ENCODE results near the gene CLDN15. TPM values are rescaled to one million over a fixed set of nuclear protein-coding genes. Genes with fewer than 3 reads are reported as not detected.
"Not testable (repeated sequence)": the region's sequence is repeated elsewhere in the genome, so short reads cannot be mapped to it uniquely, and the experiment has no call there.

The CLDN15 gene
- total and polyA plus RNA-seq, 2 donors (not counting 1 experiment from before 2014, with no cell fraction given) = 31.1 to 42.1 TPM

DNA sequence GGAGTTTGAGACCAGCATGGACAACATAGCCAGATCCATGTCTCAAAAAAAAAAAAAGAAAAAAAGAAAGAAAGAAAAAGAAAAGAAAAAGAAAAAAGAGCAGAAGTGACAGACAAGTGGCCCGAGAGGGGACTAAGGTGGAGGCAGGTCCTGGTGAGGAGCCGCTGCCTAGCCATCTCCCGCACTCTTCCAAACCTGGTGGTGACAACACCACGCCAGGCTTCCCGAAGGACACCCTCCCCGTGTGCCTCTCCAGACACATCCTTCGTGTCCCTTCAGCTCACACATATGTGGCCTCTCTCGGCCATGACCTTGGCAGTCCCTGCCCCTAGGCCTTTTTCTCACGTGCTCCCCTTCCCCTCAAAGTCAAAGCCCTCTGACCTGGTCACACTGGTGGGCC lies 47.6 kb upstream of the CLDN15 start:
- no peak for ATAC-seq (ENCODE audit: low read depth)
- peaks cover 0 to 11% of the 10 kb centered on the region in 2 donors for H3K4me1 ChIP-seq (ENCODE audit: control insufficient read depth in 2 of 2, insufficient read depth in 2 of 2, low read length in 2 of 2)
- ChIA-PET POLR2A (interaction anchor here (0.5 kb wide), 1 partner anchor 14 kb away, joined by 5 read pairs; no protein-coding TSS in a partner anchor), CTCF (interaction anchor here (0.7 to 3.1 kb wide), 3 partner anchors 141 to 764 kb away, joined by 3 to 16 read pairs (median 4); no protein-coding TSS in a partner anchor)
- DNase-seq = no peak
- intact Hi-C loops (cut with micrococcal nuclease) = no loop called here
- no peak overlapping the region for H3K9ac ChIP-seq (ENCODE audit: low read length)
- Mint-ChIP-seq H3K4me3 (no peak overlapping the region), H3K27ac (no peak overlapping the region), H3K9me3 (ENCODE audit: insufficient read depth) (no peaks in the 10 kb centered on the region), H3K4me1 (peaks cover 12% of the 10 kb centered on the region), H3K27me3 (peaks cover 3% of the 10 kb centered on the region)
- H3K27ac ChIP-seq (ENCODE audit: low read length in 2 of 2) = no peak overlapping the region
- no peaks in the 10 kb centered on the region for H3K27me3 ChIP-seq (replicated peaks in 1 of 4; ENCODE audit: control extremely low read depth in 1 of 4, control insufficient read depth in 3 of 4, insufficient read depth in 4 of 4, low read length in 3 of 4)
- TF ChIP-seq EZH2 (IDR thresholded peaks at IDR 0.05; ENCODE audit: borderline replicate concordance, insufficient read depth, low read depth, low read length, poor library complexity, severe bottlenecking) = no peak
- TF ChIP-seq, protein P1, sequence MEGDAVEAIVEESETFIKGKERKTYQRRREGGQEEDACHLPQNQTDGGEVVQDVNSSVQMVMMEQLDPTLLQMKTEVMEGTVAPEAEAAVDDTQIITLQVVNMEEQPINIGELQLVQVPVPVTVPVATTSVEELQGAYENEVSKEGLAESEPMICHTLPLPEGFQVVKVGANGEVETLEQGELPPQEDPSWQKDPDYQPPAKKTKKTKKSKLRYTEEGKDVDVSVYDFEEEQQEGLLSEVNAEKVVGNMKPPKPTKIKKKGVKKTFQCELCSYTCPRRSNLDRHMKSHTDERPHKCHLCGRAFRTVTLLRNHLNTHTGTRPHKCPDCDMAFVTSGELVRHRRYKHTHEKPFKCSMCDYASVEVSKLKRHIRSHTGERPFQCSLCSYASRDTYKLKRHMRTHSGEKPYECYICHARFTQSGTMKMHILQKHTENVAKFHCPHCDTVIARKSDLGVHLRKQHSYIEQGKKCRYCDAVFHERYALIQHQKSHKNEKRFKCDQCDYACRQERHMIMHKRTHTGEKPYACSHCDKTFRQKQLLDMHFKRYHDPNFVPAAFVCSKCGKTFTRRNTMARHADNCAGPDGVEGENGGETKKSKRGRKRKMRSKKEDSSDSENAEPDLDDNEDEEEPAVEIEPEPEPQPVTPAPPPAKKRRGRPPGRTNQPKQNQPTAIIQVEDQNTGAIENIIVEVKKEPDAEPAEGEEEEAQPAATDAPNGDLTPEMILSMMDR (IDR thresholded peaks at IDR 0.05) = no peak
- H4K20me1 ChIP-seq (ENCODE audit: control insufficient read depth, insufficient read depth, low read length, poor library complexity, severe bottlenecking) = no peaks in the 10 kb centered on the region
- H3K9me3 ChIP-seq (ENCODE audit: control extremely low read depth in 1 of 3, control insufficient read depth in 2 of 3, insufficient read depth in 1 of 3, low read length in 2 of 3) = no peaks in the 10 kb centered on the region
- no peak overlapping the region for H3K4me2 ChIP-seq (replicated peaks; ENCODE audit: low read depth, low read length, poor library complexity, severe bottlenecking)
- H3K79me2 ChIP-seq (ENCODE audit: control insufficient read depth, insufficient read depth, low read length) = no peaks in the 10 kb centered on the region
- no peaks in the 10 kb centered on the region for H3K36me3 ChIP-seq (replicated peaks in 1 of 2; ENCODE audit: control extremely low read depth in 1 of 2, control insufficient read depth in 1 of 2, extremely low read depth in 1 of 2, insufficient read depth in 2 of 2, low read length in 1 of 2)
- WGBS (ENCODE audit: insufficient coverage) = 90% methylated on average over 9 of the region's 9 CpGs
- no peak overlapping the region for H2AFZ ChIP-seq (ENCODE audit: insufficient read depth, low read depth, low read length, poor library complexity, severe bottlenecking)
- H3K4me3 ChIP-seq (ENCODE audit: control extremely low read depth in 1 of 5, extremely low read depth in 1 of 5, insufficient read depth in 1 of 5, low read depth in 2 of 5, low read length in 4 of 5) = no peak overlapping the region

DNA sequence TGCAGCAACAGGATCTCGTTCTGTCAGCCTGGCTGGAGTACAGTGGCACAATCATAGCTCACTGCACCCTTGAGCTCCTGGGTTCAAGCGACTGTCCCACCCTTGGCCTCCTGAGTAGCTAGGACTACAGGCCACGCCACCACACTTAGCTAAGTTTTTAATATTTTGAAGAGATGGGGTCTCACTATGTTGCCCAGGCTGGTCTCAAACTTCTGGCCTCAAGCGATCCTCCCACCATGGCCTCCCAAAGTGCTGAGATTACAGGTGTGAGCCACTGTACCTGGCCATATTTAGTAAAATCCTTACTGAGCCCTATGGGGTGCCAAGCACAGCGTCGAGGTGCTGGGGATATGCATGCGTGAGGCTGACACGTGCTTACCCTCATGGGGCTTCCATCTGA lies 43.3 kb upstream of the CLDN15 start:
- H4K20me1 ChIP-seq (ENCODE audit: control insufficient read depth, insufficient read depth, low read length, poor library complexity, severe bottlenecking); intact Hi-C loops (cut with micrococcal nuclease); H3K27ac Mint-ChIP-seq; DNase-seq; H3K27me3 ChIP-seq (replicated peaks in 1 of 4; ENCODE audit: control extremely low read depth in 1 of 4, control insufficient read depth in 3 of 4, insufficient read depth in 4 of 4, low read length in 3 of 4); H3K36me3 ChIP-seq (replicated peaks in 1 of 2; ENCODE audit: control extremely low read depth in 1 of 2, control insufficient read depth in 1 of 2, extremely low read depth in 1 of 2, insufficient read depth in 2 of 2, low read length in 1 of 2); ATAC-seq (ENCODE audit: low read depth); H3K9me3 Mint-ChIP-seq (ENCODE audit: insufficient read depth); H3K9ac ChIP-seq (ENCODE audit: low read length); H3K4me3 Mint-ChIP-seq; H3K4me2 ChIP-seq (replicated peaks; ENCODE audit: low read depth, low read length, poor library complexity, severe bottlenecking); H2AFZ ChIP-seq (ENCODE audit: insufficient read depth, low read depth, low read length, poor library complexity, severe bottlenecking); H3K27ac ChIP-seq (ENCODE audit: low read length in 2 of 2); H3K79me2 ChIP-seq (ENCODE audit: control insufficient read depth, insufficient read depth, low read length); POLR2A ChIA-PET; H3K9me3 ChIP-seq (ENCODE audit: control extremely low read depth in 1 of 3, control insufficient read depth in 2 of 3, insufficient read depth in 1 of 3, low read length in 2 of 3); H3K4me3 ChIP-seq (ENCODE audit: control extremely low read depth in 1 of 5, extremely low read depth in 1 of 5, insufficient read depth in 1 of 5, low read depth in 2 of 5, low read length in 4 of 5); H3K4me1 ChIP-seq (ENCODE audit: control insufficient read depth in 2 of 2, insufficient read depth in 2 of 2, low read length in 2 of 2); H3K4me1 Mint-ChIP-seq: not testable (repeated sequence)
- peaks cover 22% of the 10 kb centered on the region for H3K27me3 Mint-ChIP-seq
- CTCF ChIA-PET = interaction anchor here (0.7 to 3.1 kb wide), 4 partner anchors 34 to 1431 kb away, joined by 3 to 156 read pairs (median 6); no protein-coding TSS in a partner anchor
- WGBS (ENCODE audit: insufficient coverage) = 92% methylated on average over 6 of the region's 8 CpGs

All from B cell (primary cell).